NCI-H2196 (cell line): Measurements from ENCODE around the gene BSDC1.

Source experiments
- DNase-seq: peaks from one replicate; lab custom pipeline; 2025; ENCODE audit not compliant: unreplicated experiment; lab: John Stamatoyannopoulos, UW

BSDC1 gene

DNA sequence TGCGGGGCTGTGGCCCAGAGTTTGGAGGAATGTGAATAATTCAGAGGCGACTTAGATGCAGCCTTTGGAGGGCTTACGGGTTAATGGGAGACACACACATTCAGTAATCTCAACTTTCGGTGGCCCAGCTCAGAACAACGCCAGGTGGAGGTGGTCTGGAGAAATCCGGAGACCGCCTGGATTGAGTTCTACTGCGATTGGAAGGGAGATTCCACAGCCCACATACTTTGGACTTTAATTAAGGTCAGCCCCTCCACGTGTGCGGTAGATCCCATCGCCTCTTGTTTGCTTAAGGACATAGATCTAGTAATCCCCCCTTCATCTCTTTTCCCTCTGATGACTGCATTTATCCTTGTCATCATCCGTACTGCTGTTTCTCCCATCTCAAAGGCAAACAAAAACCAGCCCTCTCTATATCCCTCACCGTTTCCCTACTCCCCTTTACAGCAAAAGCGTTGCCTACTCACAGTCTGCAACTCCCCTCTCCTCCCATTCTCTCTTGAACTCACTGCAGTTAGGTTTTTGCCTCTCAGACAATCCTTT lies 720 bp upstream of the BSDC1 start:
- DNase-seq = no peak

DNA sequence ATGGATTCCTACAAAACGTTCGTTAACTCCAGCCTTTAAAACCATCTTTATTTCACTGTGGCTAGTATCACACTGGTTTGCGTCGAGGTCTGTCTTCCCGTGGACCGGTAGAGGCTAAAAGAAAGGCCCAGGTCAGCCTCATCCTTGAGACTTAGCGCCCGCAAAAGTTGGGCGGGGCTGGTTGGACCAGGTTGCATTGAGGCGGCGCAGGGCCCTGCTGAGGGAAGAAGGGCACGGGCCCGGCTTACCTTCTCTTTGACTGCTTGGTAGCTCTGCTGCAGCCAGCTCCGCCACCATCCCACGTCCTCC lies 455 bp downstream of the BSDC1 start:
- peak; percentile 52 for DNase-seq

DNA sequence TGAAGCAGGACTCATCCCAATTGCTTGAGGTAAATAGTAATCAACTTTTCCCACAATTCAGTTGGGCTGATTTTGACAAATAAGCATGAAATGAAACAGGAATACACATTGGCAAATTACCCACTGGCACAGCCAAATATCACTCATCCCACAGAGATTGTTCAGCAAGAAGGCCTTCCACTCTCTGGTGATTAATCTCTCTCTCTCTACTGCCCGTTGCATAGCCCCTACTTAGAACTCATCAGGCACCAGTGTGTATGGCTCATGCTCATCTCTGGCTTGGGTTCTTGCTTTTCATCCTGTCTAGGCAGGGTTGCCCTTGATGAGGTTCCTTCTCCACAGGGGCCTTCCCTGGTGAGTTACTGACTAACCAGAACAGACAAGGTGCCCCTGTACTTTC lies 1.1 kb downstream of the BSDC1 start:
- DNase-seq = no peak

DNA sequence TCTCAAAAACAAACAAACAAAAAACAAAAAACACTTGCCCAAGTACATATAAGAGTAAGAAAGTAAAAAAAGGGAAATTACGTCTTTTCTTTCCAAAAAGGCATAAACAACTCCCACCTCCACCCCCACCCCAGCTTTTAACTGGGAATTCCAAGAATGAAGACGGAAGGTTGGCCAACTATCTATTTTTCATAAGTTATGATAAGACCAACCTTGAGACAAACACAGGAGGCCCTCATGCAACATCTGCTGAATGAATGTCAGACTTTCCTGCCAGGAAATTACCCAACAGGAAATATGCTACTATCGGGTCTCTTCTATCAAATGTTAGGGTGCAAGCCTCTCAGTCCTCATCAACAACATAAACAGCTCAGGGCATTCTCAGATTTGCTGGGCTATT lies 1.9 kb downstream of the BSDC1 start:
- DNase-seq = no peak

DNA sequence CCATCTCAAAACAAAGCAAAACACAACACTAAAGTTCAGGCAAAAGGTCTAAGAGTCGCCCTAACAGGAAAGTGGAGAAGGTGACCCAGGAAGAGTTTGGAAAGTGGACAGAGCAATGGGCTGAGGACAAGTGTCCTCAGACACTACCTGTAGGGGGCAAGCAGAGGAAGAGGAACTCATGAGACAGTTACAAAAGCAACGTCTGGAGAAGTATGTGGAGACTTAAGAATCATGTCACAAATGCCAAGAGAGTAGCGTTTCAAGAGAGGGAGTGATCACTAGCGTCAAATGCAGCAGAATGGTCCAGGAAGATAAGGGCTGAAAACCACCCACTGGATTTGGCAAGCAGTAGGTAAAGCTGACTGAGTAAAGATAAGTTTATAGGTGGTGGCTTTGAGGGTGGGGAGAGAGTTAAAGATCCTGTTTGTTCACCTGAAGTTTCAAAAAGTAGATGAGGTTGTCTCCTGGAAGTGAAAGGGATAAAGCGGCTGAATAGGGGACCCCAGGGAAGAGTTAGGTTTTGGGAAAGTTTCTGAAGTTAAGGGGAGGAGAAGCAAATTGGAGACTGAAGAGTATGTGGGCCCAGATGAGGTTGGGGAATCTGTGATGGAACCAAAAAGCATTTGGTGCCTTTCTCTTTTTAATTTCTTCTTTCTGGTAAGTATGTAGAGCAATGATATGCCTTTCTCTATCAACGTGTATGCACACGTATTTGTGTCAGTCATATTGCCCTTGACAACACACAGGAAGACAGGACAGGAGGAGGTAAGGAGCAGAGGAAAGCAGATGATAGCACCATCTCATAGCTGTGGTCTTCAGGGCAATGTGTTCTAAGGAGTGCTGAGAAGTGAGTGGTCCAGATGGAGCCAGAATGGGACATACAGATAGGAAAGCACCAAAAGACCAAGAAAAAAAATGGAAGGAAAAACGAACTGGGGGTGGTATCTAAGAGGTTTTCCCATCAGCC lies 3.1 kb downstream of the BSDC1 start:
- DNase-seq = no peak

DNA sequence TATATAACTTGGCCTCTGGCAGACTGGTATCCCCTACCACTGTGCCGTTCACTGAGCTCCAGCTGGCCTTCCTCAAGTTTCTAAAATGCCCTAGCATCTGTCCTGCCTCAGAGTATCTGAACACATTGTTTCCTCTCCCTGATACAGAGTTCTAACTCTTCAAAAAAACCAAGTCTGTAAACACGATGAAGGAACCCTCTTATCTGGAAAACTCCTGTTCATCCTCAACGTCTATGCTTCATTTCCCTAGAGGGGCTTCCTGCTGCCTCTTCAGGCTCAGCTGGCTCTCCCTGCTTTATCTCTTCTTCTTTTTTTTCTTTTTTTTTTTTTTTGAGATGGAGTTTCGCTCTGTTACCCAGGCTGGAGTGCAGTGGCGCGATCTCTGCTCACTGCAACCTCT lies 5.6 kb downstream of the BSDC1 start:
- no peak for DNase-seq

DNA sequence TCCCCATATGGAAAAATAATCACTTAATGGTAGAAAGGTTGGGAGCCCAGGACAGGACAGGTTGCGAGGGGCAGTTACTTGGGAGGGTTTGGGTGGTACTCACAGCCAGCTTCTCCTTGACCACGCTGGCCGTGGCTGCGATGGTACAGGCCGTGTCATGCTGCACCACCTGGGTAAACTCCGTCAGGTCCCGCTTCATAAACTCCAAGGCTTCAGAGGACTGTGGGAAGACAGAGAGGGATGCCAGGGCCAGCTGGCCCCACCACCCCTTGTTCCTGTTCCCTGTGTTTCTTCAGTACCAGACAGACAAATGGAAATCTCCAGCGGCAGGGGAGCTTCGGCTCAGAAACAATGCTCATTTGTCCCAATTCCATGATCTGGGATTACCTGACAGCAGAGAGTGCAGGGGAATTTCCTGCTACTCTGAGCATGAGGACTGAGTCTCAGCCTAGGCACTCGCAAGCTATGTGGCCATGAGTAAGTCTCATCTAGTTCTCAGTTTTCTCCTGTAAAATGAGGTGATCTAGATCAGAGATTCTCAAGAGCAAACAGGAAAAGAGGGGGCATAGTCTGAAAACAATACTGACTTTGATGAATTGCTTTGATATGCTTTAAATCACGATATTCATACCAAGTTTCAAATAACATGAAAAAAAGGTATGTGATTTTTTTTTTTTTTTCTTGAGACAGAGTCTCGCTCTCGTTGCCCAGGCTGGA lies 7.4 kb downstream of the BSDC1 start:
- no peak for DNase-seq

DNA sequence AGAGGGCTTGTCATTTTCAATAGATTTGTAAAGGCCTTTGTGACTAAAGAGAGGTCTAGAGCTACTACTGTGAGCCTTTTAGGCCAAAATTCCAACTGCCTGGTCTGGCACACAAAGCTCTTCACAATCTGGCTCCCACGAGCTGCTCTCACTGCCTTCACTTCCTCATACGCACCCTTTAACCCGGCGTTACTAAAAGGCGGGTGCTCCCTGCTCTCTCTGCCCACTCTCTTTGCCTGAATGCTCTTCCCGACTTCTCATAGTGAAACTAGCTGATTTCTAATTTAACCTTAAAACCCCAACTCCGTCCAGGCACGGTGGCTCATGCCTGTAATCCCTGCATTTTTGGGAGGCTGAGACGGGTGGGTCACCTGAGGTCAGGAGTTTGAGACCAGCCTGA lies 14.2 kb downstream of the BSDC1 start:
- no peak for DNase-seq

DNA sequence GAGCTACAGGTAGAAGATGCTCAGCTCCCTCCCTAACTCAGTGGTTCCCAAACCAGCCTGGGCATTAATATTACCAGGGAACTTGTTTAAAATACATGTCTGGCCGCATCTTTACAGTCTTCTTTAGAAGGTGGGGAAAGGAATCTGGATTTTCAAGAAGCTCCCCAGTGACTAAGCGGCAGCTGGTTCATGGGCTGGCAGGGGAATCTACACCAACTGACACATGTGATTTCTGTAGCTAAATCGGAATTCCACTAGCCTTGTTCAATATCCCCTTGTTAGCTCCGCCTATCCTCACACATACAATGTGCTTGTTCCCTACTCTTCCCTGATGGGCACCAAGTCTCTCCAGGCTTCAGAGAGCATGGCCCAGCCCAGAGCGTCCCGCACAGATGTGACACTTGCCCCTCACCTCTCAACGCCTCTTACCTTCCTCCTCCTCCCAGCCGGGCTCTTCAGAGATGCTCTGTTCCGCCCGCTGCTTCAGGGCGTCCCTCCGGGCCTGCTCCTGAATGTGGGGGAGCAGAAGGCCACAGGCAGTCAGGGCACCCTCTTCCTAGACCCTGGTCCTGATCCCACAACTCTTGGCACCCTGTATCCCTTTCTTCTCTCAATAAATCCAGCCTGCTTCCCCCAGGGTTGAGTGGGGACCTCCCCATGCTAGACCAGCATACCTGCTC lies 16.6 kb downstream of the BSDC1 start:
- no peak for DNase-seq

DNA sequence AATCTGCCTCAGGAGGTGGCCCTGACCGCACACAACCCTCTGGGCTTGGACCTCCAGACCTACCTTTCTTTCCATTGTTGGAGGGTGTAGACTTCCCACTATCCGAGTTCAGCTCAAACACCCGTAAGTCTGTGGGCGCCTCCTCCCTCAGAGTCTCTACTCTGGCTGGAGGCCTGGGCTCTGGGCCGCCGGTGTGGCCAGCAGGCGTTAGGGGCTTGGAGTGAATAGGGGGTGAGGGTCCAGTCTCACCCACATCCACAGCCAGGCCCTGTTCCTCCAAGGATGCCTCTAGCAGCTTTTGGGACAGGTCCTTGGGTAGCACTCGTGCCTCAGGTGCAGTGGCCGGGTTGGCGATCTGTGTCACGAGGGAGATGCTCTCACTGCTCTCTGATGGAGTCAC lies 18.0 kb downstream of the BSDC1 start:
- DNase-seq = no peak

DNA sequence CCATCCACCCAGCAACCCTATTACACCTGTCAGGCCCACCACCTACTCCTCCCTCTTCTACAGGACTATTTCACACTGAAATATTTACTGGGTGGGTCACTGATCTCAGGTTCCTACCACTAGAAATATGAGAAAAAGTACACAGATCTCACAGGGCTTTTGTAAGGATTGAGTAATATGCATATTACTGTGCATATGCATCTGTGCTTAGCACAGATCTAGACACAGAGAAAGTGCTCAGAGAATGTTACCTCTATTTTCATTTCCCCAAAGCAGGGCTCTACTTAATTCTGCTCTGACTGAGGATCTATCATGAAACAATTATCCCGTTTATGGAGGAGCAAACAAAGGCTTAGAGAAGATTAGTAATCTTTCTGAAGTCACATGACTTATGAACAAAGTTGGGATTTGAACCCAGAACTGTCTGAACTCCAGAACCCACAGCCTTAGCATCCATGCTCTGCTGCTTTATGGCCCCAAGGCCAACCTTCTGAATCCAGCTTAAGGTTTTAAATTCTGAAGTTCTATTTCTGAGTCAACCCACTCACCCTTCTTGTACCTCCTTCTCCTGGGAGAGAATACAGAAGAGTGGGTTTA lies 20.1 kb downstream of the BSDC1 start:
- DNase-seq = no peak

DNA sequence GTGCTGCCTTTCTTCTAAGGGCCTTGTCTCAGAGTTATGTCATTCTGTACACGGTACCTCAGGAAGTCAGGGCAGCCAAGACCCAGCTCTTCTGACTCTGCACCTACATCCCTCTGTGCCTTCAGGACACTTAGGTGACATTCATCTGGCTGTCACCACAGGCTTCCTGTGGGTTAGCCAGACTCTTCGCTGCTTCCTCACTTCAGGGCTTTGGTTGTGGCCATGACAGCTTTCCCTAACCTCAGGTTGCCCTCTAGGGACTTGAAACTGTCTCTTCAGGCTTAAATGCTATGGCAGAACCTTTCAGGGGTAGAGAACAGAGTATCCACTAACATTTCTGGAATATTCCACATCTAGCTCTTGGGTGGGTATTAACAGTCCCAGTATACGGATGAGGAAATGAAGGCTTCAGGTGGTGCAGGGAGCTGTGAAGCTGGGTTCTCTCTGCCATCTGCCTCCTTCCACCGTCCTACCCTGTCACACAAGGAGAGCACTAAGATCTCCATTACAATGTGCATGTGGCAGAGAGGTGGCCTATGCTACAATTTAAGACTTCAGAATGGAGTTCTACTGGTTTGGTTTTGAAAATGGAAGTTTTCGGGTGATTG lies 22.0 kb downstream of the BSDC1 start:
- DNase-seq = no peak

DNA sequence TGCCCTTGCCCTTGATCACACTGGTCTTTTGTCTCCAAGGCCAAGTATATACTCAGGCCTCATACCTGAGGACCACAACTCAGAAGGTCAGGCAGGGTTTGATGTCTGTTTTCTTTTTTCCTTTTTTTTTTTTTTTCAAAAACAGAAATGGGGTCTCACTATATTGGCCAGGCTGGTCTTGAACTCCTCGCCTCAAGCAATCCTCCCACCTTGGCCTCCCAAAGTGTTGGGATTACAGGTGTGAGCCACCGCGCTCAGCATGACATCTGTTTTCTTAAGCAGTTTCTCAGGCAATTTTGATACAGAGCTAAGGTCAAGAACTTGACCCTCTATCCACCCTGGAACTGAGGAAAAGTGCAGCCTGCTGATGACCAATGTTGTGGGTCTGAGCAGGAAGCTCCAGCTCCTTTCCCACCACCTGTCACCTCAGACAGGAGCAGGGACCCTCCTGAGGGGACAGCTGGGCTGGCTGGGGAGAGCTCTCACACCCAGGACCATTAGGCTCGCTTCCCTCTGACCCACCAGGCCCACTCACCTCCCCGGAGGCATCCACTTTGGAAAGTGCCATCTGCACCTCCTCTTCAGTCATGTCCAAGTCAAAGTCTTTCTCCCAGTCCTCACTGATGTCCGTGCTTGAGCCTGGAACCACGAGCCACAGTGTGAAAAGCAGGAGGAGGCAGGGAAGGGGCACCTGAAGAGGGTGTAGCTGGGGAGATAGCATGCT lies 26.2 kb downstream of the BSDC1 start:
- no peak for DNase-seq

DNA sequence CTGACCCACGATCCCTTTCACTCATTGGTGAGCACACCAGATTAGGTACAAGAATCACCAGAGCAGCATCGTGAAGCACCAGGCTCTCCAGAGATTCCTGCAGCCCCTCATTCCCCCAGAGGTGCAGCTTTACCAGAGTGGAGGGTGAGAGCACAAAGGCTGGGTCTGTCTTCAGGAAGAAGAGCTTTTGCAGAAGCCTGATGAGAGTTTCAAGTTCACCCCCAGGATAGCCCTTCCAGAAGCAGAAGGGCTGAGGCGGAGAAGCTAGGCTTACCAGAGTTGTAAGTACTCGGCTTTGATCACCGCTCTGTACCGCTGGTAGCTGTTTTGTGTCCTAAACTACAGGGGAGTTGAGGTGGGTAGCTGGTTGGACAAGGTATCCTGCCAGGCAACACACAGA lies 28.8 kb downstream of the BSDC1 start:
- DNase-seq = no peak

DNA sequence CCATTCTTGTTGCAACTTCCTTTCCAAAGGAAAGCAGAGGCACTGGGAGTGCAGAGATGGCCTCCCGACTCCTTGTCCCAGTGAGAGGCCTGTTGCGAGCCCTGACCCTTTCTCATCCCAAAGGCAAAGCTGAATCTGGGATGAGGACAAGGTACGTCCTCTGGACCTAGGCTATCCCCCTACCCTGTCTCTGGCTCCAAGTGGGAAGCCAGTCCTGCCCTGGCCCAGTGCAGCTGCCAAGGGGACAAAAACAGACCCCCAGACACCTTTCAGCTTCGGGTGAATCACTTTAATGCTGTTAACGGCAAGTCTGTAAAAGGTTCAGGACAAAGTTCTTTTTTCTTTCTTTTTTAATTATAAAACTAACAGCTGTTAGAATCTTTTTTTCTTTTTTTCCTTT lies 29.4 kb downstream of the BSDC1 start:
- DNase-seq = no peak

DNA sequence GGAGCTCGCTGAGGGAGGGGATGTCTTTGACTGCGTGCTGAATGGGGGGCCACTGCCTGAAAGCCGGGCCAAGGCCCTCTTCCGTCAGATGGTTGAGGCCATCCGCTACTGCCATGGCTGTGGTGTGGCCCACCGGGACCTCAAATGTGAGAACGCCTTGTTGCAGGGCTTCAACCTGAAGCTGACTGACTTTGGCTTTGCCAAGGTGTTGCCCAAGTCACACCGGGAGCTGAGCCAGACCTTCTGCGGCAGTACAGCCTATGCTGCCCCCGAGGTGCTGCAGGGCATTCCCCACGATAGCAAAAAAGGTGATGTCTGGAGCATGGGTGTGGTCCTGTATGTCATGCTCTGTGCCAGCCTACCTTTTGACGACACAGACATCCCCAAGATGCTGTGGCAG lies 30.5 kb downstream of the BSDC1 start:
- DNase-seq = peak; percentile 32

DNA sequence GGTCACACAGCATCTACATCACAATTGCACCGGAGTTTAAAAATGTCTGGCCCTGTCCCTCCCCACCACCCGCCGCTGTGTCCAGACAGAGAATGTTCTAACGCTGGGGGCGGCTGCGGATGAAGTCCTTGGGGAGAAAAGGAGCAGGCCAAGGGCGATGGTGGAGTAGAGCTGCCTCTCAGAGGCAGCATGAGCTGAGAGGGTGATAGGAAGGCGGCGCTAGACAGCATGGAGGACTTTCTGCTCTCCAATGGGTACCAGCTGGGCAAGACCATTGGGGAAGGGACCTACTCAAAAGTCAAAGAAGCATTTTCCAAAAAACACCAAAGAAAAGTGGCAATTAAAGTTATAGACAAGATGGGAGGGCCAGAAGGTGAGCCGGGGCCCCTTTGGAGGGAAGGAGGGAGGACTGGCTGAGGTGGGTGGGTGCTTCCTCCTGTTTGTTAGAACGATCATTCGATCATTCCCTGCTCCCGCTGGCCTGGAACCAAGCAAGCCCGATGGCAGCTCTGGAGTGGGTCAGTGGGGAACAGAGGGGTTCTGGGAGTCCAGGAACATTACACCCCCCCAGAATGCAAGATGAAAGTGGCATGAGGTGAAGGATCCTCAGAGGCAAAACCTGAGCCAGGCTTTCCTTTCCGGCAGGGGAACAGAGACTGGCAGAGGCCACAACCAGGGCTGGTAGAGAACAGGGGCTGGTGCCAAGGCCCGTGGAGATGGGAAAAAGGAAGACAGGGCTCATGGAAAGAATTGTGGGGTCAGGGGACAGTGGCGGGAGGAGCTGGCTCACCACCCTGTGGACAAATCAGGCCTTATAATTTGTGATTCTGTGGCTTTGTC lies 31.5 kb downstream of the BSDC1 start, which contains the start of the genes FAM229A and TSSK3:
FAM229A (minus strand) TSS at position 12 of the 840 bp plus-strand sequence. CDS start 394 bp downstream, outside the sequence.
TSSK3 (plus strand) TSS at position 66 of the 840 bp plus-strand sequence; CDS start at position 229, 163 bp downstream.
- no peak for DNase-seq

DNA sequence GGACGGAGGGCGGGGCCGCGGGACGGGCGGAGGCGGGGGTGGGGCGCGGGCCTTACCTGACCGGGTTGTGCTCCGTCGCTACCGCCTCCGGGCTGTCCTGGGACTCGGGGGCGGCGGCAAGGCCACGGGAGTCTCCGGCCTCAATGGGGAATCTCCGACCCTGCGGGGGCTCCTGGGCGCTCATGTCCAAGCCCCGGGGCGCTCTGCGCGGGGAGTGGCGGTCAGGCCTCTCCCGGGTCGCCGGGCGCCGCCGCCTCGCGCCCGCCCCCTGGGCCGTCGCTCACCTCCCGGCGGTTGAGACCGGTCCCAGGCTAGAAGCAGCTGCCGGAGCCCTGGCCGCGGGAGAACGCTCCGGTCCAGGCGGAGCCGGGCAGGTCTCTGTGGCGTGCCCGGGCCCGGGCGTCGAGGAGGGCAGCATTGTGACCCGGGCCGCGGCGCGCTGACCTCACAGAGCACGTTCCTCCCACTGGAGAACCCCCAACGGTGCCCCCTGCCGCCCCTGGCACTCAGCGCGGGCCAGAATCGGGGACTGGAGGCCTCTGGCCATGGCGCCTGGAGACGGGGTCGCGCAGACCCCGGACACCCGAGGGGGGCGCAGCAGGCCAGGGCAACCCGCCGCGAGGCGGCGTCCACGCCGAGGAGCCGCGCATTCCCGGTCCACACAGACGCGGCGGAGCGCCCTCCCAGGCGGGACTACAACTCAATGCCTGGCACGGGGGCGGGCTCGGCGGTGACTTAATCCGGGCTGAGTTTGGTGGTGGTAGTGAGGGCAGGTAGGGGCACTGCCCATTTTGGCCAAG lies 32.4 kb downstream of the BSDC1 start:
- DNase-seq = no peak
